ENCODE data around the gene COG1.

COG1 gene

DNA sequence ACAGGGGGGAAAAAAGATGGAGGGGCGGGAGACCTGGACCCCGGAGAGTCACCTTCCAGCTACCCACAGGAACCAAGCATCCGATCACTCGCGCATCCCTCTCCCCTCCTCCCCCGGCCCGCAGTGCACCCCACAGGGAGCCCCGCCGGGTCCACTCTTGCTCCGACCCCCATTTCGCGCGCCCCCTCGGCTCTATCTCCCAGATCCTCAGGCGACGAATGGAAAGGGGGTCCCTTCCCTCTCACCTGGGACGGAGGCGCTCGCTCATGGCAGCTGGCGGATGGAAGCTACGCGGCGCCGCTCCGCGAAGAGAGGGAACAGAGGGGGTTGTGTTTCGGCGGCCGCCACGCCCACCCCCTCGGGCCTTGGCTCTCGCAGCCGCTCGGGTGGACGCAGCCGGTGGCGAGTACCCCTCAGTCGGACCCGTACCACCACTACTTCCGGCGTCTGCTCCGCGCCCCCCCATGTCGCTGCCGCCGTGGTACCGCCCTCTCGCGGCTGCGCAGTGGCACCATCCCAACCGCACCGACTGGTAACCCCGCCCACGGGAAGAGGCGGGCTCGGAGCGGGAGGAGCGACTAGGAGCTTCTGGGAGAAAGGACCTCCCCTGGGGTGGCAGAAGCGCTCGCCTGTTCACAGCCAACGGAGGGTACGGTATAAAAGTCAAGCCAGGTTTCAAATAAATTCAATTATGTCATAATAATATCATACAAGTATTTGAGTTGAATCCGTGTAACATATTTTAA lies 39.2 kb downstream of the COG1 start:
- peak; percentile 95 for DNase-seq

DNA sequence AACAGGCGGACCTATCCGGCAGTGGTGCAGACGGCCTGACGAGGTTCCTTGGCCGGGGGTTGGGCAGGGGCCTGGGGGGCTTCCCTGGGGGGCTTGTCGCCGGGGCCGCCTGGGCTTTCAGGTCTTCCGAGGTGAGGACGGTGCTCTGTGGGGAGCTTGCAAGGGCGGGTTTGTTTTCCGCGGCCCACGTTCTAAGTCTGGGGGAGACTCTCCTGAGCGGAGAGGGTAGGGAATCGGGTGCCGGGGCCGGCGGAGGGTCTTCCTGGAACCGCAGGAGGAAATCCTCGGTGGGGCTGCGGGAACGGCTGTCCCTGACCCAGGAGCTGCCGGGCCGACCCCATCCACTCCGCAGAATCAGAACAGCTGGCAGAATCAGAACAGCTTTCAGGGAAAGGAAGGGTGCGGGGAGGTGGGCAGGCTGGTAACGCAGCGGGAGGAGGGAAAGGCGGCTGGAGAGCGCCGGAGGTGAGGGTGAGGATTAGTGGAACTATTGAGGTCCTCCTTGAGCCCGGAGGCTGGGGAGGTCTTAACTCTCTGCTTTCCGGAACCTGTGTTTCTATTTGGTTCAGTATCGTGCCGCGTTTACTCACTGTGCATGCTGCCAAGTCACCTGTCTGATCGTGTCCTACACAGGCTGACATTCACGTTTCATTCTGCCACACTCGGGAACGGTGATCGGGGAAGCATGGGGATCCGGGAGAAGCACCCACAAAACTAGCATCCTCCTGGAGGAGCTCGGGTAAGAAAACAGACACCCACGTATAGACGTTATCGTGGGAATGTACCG lies 39.9 kb downstream of the COG1 start:
- no peak for DNase-seq

DNA sequence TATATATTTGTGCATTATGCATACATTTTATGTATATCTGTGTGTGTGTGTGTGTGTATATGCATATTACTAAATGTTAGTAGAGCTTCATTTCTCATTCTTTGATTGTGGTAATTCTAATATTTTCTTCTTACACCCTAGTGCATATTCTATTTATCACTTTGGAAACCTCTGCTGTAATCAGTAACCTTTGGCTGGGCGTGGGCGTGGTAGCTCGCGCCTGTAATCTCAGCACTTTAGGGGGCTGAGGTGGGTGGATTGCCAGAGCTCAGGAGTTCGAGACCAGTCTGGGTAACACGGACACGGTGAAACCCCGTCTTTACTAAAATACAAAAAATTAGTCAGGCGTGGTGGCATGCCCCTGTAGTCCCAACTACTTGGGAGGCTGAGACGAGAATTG lies 41.9 kb downstream of the COG1 start:
- DNase-seq = no peak

DNA sequence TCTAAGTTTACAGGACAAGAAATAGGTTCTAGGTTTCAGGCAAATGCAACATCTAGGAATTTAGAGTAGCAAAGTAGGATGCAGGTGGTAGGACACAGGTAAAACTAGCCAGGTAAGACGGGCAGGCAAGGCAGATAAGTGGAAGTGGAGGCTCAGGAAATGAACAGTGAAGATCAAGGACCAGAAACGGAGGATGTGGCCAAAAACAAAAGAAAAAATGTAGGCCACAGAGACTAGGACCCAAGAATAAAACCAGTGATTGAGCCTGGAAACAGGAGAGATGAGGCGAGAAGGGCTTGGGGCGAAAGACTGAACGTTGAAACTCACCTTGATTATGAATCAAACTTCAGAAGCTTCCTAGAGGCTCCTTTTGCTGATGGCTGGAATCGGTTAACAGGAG lies 44.9 kb downstream of the COG1 start:
- DNase-seq = no peak

DNA sequence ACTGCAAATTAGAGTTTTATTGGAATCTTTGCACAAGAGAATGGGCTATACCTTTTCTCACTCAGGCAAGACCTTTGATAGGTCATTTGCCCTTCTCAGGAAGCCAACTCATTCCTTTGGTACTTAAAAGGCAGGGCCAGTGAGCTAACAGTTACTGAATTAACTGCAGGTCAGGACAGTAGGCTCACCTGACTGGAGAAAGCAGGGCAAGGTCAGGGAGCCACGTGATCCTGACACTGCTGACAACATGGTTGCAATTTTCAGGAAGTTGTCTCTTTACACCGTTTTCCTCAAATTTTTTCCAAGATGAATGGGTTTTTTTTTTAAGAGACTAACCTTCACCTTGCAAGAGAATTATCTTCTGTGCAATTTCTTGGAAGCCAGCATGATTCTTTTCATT lies 47.7 kb downstream of the COG1 start:
- DNase-seq = no peak

DNA sequence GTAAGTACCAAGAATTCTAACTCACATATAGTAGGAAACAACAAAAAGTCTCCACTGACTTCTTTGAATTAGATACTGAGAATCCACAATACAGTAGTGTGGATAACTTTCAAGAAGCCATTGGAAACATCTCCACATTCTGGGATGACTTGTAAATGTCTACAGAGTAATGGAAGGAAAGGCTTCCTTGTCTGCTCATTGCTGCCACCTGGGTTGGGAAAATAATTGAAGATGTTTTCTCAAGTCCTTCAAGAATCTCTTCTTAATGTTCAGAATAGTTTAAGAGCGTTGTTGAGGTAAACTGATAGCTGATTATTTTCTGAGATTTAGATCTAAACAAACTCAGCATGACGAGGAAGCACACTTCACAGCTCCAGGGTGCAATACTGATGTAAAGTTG lies 54.9 kb downstream of the COG1 start:
- DNase-seq = no peak

DNA sequence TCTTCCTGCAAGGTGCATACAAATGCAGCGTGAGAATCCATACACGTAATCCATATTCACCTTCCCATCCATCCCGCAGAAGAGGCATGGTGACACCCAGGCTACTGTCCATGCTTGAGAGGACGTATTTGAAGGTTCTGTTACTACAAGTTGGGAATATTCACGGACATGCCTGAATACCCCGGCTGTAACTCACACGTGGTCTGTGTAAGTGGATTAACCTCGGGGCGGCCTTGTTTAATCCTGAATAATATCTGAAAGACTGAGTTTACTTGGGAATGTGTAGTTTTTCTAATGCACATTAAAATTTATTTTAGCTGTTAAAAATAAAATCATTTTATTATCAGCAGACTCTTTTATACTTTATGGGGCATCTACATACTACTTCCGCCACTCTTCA lies 55.7 kb downstream of the COG1 start:
- no peak for DNase-seq

DNA sequence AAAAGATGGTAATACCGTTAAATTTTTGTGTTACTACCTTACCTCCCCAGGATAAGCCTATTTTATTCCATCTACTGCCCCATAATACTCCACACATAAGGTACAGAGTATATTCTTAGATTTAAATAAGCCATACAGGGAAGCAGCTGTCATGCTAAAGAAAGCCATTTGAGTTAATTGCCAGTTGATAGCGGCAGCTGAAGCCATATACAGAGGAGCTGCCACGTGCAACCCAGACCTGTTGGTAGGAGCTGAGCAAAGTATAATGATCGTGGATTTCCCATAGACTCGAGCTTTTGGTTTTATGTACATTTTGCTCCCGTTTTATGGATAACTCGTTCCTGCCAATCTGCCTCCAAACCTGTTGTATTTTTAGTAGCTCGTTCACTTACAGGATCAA lies 56.8 kb downstream of the COG1 start:
- DNase-seq = no peak

DNA sequence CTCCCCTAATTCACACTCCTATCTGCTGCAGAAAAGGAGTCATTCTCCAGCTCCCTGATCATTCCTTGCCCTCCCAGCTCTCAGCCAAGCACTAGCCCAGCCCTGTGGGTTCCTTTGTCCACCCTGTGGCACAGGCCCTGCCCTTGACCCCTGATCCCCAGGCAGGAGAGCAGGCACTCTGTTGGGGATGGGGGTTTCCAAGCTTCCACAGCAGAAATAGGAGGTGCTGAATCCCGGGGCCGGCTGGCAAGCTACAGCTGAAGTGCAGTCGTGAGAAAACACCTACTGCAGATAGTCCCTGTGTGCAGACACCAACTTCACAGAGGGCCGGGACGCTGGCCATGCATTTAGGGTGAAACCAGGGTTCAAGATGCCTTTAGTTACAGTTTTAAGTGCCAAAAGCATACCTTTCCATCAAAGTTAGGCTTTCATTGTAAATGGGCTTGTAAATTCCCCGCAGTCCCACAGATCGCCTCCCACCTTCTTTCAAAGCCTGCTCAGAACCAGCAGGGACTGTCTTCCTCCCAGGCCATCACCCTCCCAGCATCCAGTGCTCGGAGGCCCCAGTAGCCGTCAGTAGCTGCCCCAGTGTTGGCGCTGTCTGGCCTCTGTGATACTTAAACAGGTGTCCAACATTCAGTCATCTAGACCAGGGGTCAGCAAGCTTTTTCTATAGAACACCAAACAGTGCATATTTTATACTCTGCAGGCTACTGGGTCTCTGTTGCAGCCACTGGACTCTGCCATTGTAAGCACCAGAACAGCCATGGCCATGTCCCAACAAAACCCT lies 58.2 kb downstream of the COG1 start:
- DNase-seq = no peak

DNA sequence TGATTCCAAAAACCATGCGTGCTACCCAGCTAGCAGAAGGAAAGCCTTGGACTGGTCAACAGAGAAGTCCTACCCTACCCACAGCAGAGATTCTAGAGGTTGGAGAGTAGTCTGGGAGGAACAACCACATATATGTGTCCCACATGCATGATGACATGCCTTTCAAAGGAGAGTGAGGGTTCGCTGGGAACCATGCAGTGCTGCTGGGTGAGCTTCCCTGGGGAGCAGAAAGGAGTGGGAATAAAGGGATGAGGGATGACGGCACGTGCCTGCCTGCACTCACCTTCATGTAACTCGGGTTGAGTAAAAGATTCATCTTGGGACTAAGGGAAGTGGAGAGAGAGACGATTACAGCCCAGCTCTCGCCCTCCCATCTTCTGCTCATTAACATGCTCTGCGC lies 59.0 kb downstream of the COG1 start:
- DNase-seq = no peak

DNA sequence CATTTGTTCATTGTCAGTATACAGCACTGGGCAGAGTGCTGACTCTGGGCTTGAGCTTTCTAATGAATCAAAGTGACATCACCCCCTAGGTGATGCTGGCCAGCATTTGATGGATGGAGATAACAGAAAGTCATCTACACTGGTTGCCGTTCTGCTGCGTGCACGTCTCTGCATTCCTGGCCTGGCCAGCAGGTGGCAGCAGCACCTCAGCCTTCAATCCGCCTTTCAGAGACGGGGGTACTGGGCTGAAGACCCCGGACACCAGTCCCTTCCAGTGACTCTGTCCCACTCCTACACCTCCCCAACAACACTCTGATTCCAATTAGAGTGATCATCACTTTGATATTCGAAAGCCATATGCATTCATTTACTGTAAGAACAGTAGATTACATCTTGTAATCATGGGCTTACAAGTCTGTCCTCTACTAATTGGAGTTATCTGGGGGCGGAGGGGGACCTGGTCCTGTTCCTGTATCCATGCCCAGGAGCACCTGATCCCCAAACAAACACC lies 62.9 kb downstream of the COG1 start:
- DNase-seq = peak; percentile 25

DNA sequence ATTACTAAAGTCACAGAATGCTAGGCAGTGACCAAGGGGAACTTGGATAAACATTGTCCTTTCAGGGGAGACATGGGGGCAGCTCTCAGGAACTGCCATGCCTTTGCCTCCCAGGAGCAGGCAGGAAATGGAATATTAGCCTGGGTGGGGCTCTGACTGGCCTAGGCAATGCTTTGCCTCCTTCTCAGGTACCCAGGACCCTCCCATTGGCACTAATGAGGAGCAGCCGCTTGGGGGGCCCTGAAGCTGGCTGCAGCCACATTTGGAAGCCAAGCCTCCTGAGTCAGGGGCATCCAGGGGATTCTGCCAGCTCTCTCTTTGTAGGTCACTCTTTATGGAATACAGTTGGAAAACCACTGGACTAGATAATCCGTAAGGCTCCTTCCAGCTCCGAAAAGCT lies 63.4 kb downstream of the COG1 start:
- no peak for DNase-seq

DNA sequence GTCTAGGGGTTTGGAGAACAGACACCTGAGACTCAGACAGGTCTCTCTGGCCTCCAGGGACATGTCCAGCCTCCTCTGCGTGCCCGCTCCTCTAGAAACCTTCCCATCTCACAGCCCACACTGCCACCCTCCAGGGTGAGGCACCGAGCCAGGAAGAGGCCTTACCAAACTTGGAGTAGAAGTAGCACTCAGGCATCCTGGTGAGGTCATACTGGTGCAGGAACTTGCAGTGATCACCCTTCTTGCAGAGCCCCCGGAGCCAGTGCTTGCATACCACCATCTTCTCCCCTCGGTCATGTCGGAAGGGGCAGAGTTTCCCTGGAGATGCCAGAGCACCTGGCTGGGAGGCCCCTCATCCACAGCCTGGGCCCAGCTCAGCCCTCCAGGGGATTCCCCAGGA lies 64.7 kb downstream of the COG1 start:
- no peak for DNase-seq
